HG03064 (cell line): ENCODE results near the gene RAB27A.

Source experiments
- ATAC-seq: cut with Tn5 transposase; IDR thresholded peaks from one replicate; pipeline ENCODE4 v1.9.1; 2021; ENCODE audit warnings: low read depth; ENCODE audit not compliant: unreplicated experiment

Gene RAB27A

DNA sequence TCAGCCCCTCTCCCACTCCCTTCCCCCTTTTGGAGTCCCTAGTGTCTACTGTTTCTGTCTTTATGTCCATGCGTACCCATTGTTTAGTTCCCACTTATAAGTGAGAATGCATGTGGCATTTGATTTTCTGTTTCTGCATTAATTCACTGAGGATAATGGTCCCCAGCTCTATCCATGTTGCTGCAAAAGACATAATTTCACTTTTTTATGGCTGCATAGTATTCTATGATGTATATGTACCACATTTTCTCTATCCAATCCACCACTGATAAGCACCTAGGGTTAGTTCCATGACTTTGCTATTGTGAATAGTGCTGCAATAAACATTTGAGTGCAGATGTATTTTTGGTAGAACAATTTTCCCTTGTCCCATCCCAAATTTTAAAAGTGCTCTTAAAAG is 58.7 kb downstream of the RAB27A start:
- no peak for ATAC-seq

DNA sequence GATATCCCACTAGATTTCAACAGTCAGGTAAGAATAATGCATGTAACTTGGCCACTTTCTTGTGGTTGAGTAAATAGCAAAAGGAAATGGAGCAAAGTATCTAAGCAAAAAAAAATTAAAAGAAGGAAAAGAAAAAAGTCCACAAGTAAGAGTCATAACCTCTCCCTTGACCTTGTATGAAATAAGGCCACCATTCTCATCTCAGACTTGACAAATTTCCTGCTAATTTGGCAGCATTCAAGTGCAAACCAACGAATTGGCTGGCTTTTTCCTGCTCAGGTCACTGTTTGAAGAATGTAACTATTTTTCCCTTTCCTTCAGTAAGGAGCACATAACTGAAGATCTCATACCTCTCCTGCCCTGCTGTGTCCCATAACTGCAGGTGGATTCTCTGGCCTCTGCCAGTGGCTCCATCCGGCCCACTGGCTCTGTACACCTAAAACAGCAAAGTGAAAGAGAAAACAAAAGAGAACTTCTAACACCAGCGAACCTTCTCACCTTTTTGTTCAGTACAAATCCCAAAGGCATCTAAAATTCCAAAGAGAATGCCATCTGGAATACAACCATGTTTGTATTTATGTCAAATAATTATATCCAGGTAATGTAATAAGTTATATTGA is 59.5 kb downstream of the RAB27A start:
- ATAC-seq = no peak

DNA sequence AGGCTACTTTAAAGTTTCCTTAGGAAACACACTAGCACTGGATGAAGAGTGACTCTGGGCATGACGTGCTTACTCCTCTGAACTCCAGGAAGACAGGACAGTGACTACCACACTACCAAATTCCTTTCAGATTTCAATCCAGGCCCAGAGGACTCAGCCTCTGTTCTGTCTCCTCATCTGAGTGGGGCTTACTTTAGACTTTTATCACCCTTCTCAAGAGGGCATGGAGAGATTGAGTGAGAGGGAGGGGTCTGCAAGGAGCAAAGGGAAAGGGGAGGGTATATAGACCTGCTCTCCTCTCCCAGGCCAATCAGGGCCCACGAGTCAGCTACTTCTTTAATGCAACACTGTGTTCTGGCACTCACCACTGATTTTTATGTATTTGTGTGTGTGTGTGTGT is 63.5 kb downstream of the RAB27A start:
- no peak for ATAC-seq

DNA sequence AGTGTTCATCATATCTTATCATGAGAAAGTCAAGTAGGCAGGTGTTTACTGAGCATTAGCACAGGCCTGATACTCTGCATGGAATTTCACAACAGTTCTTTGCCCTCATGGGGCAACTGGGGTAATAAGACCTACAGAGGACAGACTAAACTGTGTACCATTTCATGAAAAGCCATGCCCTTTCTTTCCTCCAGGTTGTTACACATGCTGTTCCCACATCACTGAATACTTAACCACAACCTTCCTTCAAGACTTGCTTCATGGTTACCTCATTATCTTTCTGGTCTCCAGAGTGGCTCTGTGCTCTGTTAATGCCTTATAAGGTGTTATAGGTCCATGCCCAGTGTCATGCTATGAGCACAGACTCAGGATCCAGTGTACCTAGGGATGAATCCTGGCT is 64.7 kb downstream of the RAB27A start:
- ATAC-seq = no peak

GRCh38 chr15:55222588-55222987 is 67.0 kb downstream of the RAB27A start:
- ATAC-seq = peak; percentile 62

DNA sequence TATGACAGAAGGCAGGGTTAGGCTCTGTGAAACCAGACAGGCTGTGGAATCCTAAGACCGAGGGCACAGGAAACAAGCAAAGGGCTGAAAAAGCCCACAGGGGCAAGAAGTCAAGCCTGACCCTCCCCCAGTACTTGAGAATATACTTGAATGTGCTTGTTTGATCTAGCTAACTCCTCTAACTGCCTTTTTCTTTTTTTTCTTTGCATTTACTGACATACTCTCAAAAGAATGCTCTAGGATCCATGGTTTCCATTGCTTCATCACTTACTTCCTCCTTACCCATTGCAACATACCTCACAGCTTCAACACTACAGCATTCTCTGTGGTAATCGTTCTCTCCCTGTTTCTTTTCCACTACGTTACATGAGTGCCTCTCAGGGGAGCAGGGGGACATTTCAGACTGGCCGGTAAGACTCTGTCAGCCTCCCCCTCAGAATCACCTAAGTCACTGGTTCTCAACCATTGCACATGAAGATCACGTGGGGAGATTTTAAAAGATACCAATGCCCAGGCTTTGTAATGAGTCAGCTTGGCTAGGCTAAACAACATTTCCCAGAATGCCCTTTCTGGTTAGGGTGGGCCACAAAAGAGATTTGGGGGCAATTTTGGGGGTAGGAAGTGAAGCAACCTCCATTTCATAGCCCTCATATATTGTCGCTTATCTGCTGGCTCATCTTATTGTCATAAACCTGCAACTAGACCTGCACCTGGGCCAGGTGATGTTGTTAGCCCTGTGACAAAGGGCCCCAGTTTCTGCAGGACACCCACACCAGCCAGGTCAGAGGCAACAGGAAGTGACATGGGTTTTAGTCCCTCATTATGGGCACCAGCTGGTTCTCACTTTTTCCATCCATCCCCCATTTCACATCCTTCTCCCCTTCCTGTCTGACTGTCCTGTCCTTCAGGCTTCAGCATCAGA is 68.3 kb downstream of the RAB27A start:
- peak; percentile 36 for ATAC-seq

DNA sequence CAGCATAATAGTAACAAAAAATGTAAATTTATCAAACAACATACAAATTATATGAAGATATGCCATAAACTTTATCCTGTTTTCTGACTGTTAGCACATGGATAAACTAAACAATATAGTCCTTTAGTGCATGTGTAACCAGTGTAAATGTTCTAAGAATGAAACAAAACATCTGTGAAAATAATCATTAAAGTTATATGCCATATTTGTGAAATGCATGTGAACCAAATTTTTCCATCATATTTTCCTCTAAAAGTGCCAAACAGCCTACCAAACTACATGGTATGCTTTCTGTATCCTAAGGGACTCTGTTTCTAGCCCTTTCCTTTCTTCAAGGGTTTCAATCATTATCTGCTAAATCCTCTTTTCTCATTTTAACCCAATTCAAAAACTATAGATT is 69.0 kb downstream of the RAB27A start:
- no peak for ATAC-seq

DNA sequence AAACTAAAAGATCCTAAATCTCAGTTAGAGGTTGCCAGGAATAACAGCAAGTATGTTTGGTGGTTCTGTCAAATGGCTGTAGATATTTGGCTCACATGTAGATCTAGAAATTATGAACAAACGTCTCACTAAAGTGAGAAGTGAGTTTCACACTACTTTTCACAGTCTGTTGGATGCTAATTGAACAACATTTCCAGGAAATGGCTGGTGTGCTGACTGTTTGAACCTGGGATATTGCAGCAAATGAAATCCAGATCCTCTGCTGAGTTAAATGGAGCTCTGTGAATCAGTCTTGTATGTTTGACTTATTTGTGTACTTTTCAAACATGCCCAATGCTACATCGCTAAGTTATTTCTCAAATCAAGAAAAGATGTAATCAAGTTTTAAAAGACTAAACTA is 71.6 kb downstream of the RAB27A start:
- no peak for ATAC-seq

DNA sequence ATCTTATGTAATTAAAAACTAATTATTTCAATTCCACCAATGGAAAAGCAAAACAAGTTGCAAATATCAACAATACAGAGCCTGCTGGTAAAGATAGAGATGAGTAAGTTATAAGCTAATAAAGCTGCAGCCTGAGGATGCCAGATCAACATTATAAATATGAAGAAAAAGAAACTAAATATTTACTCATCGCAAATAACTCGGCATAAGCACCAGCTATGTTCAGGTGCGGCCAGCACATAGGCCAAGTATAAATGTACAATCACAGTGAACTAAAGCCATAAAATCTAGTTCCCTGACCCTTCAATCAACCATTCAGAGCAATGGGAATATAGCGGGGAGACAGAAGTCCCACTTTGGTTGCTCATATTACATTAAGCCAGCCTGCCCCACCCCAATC is 85.1 kb downstream of the RAB27A start:
- ATAC-seq = no peak

GRCh38 chr15:55202206-55202605 is 87.4 kb downstream of the RAB27A start:
- ATAC-seq = no peak

GRCh38 chr15:55198706-55199105 is 90.9 kb downstream of the RAB27A start:
- no peak for ATAC-seq

DNA sequence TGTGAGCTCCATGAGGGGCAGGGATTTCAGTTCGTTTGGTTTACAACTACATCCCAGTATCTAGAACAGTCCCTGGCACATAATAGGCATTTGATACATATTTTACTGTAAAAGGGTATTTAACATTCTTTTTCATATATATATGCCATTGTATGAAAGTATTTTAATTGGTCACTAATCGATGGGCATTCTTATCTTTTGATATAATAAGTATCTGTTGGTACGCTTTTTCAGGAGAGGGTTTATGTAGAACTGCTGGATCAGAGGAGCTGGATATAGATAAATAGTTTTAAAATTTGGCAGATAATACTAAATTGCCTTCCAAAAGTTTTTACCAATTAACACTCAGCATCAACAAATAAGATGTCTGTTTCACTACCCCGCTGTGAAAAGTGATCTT is 91.9 kb downstream of the RAB27A start:
- ATAC-seq = no peak

- peak; percentile 12 for ATAC-seq
Observed at GRCh38 chr15:55197362-55197705, 92.3 kb downstream of the RAB27A start.

GRCh38 chr15:55196458-55197361 is 92.9 kb downstream of the RAB27A start, which contains the start of gene RSL24D1:
Gene RSL24D1, minus strand, starts transcription at chr15:55196941. Its CDS starts 51 bp downstream, at chr15:55196890.
- peak; percentile 96 for ATAC-seq

DNA sequence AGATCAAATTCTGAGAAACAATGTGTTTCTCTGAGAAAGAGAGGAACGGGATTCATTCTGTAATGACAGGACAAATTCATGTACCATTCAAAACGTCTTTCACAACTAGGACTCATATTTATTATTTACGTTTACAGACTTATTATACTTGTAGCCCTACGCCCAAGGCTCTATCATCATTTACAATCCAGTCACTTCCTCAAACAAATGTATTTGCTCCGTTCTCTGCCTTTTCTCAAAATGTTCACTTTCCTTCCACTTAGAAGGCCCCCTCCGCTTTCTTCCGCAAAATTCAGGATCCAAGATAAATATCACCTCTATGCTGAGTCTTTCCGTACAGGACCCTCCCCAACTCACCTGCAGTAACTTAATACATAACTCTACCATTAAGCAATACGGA is 93.6 kb downstream of the RAB27A start:
- no peak for ATAC-seq

- ATAC-seq = no peak
Observed at GRCh38 chr15:55194256-55194655, 95.4 kb downstream of the RAB27A start.

GRCh38 chr15:55186331-55186730 is 103.3 kb downstream of the RAB27A start:
- ATAC-seq = no peak

DNA sequence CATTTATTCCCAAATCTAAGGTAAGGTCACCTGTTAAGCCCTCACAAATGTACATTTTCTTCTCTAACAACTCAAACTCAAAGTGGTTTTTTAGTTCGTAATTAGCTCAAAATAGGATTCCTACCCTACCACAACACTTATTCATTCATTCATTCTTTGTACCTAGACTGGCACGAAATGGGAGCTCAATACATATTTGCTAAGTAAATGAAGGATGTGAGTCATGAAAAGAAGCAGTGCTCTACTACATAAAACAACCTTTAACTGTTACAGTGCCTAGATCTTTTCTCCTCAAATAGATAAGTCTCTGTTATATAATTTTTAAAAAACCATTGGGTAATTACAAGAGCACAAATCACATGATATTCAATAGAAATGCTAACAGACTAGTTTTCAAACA is 105.9 kb downstream of the RAB27A start:
- no peak for ATAC-seq

DNA sequence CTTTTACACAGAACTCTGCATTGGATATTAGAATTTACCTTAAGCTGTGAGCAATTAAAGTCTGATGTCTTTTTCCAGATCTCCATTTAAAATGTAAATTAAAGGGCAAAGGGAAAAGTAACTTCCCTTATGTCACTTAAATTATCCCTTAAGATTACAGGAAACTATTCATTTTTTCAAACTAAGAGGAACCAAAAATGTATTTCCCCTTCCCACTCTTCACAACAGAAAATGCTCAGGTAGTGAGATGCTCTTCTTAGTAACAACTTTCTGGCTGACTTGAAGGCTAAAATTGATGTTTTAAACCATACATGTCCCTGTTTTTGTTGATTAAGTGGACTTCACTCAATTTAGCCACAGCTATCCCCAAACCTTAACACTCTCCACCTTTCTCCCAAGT is 110.5 kb downstream of the RAB27A start:
- no peak for ATAC-seq

GRCh38 chr15:55170361-55170760 is 119.3 kb downstream of the RAB27A start:
- no peak for ATAC-seq

GRCh38 chr15:55168350-55168974 is 121.2 kb downstream of the RAB27A start:
- peak; percentile 73 for ATAC-seq
